ENCODE data around the gene C2CD2. TPM values are rescaled to one million over a fixed set of nuclear protein-coding genes. Genes with fewer than 3 reads are reported as not detected.

C2CD2 gene
- total RNA-seq, 3 donors from 2014 or later: 9.4 to 29.1 (median 17.8) TPM

GRCh38 chr21:41948901-41949300 is 4.9 kb downstream of the C2CD2 start:
- no peaks in the 10 kb centered on the region for H3K9me3 ChIP-seq
- no peak for TF ChIP-seq CTCF (IDR thresholded peaks at IDR 0.05)
- no peak overlapping the region for H3K4me3 ChIP-seq
- H3K36me3 ChIP-seq (ENCODE audit: low read depth): no peaks in the 10 kb centered on the region
- no peak for DNase-seq
- intact Hi-C loops (cut with DNase I, micrococcal nuclease): no loop called here
- peaks cover 7% of the 10 kb centered on the region for H3K4me1 ChIP-seq (ENCODE audit: low read depth)
- no peak for ATAC-seq

GRCh38 chr21:41948078-41948895 is 5.5 kb downstream of the C2CD2 start:
- no peaks in the 10 kb centered on the region for H3K36me3 ChIP-seq (ENCODE audit: low read depth)
- no peak for TF ChIP-seq CTCF (IDR thresholded peaks at IDR 0.05)
- H3K4me3 ChIP-seq: no peak overlapping the region
- H3K4me1 ChIP-seq (ENCODE audit: low read depth): peaks cover 7% of the 10 kb centered on the region
- no peaks in the 10 kb centered on the region for H3K9me3 ChIP-seq
- DNase-seq: no peak
- intact Hi-C loops (cut with DNase I, micrococcal nuclease): no loop called here
- no peak for ATAC-seq

- H3K9me3 ChIP-seq: no peaks in the 10 kb centered on the region
- H3K4me1 ChIP-seq (ENCODE audit: low read depth): no peaks in the 10 kb centered on the region
- H3K36me3 ChIP-seq (ENCODE audit: low read depth): no peaks in the 10 kb centered on the region
- intact Hi-C loops (cut with DNase I, micrococcal nuclease): no loop called here
- DNase-seq (no peak), ATAC-seq (no peak)
- no peak for TF ChIP-seq CTCF (IDR thresholded peaks at IDR 0.05)
- no peak overlapping the region for H3K4me3 ChIP-seq
Measured at GRCh38 chr21:41945982-41946381, 7.8 kb downstream of the C2CD2 start.

- intact Hi-C loops (cut with DNase I, micrococcal nuclease): no loop called here
- Histone ChIP-seq H3K4me1 (ENCODE audit: low read depth) (no peaks in the 10 kb centered on the region), H3K36me3 (ENCODE audit: low read depth) (no peaks in the 10 kb centered on the region), H3K9me3 (no peaks in the 10 kb centered on the region), H3K4me3 (no peak overlapping the region)
- no peak for TF ChIP-seq CTCF (IDR thresholded peaks at IDR 0.05)
- DNase-seq (no peak), ATAC-seq (no peak)
Measured at GRCh38 chr21:41943851-41944250, 10.0 kb downstream of the C2CD2 start.

GRCh38 chr21:41942457-41942856 is 11.4 kb downstream of the C2CD2 start:
- intact Hi-C loops (cut with DNase I, micrococcal nuclease): no loop called here
- ATAC-seq (no peak), DNase-seq (no peak)
- Histone ChIP-seq H3K4me1 (ENCODE audit: low read depth) (no peaks in the 10 kb centered on the region), H3K9me3 (no peaks in the 10 kb centered on the region), H3K4me3 (no peak overlapping the region), H3K36me3 (ENCODE audit: low read depth) (no peaks in the 10 kb centered on the region)
- TF ChIP-seq CTCF (IDR thresholded peaks at IDR 0.05): no peak

Data from mucosa of descending colon (tissue), 3 donors.